ENCODE data around the gene TLL1. TPM values are rescaled to one million over a fixed set of nuclear protein-coding genes. Genes with fewer than 3 reads are reported as not detected.

The TLL1 gene
- total and polyA plus RNA-seq, 2 donors (not counting 3 experiments of a cell fraction or from before 2014, with no cell fraction given) = 0.41 to 1.4 TPM

GRCh38 chr4:165915215-165915614 lies 42.2 kb downstream of the TLL1 start:
- Histone ChIP-seq H3K36me3 (ENCODE audit: control insufficient read depth in 2 of 2, extremely low read depth in 1 of 2, insufficient read depth in 2 of 2, low read length in 2 of 2) (no peaks in the 10 kb centered on the region), H3K4me3 (replicated peaks in 1 of 3; ENCODE audit: insufficient read depth in 1 of 3, low read depth in 1 of 3, low read length in 3 of 3) (no peak overlapping the region), H3K27ac (ENCODE audit: insufficient read depth, low read depth, low read length) (no peak overlapping the region), H3K4me1 (ENCODE audit: control insufficient read depth, extremely low read depth, insufficient read depth, low read length) (no peaks in the 10 kb centered on the region), H3K27me3 (ENCODE audit: control insufficient read depth in 2 of 2, insufficient read depth in 2 of 2, low read length in 2 of 2) (no peaks in the 10 kb centered on the region), H2AFZ (ENCODE audit: low read depth, low read length) (no peak overlapping the region), H3K79me2 (ENCODE audit: control insufficient read depth, insufficient read depth, low read length) (no peaks in the 10 kb centered on the region), H3K9me3 (replicated peaks; ENCODE audit: control insufficient read depth, insufficient read depth, low read length) (no peaks in the 10 kb centered on the region), H4K20me1 (replicated peaks; ENCODE audit: control insufficient read depth, extremely low read depth, insufficient read depth, low read length) (no peaks in the 10 kb centered on the region), H3K9me1 (replicated peaks; ENCODE audit: control insufficient read depth, extremely low read depth, insufficient read depth, low read length) (no peaks in the 10 kb centered on the region), H3K4me2 (ENCODE audit: insufficient read depth, low read length) (no peak overlapping the region), H3K9ac (replicated peaks; ENCODE audit: extremely low read depth, insufficient read depth, low read length) (no peak overlapping the region)
- ChIA-PET CTCF (interaction anchor here (0.7 to 2.3 kb wide), 4 partner anchors 9 to 422 kb away, joined by 3 to 7 read pairs (median 3); no protein-coding TSS in a partner anchor), POLR2A (no interaction called here)
- no peak for TF ChIP-seq MYC (IDR thresholded peaks at IDR 0.05; ENCODE audit: low read depth, low read length)
- no peak for TF ChIP-seq EZH2 (IDR thresholded peaks at IDR 0.05; ENCODE audit: borderline replicate concordance, low read depth, low read length, severe bottlenecking)
- no peak for TF ChIP-seq FOS (IDR thresholded peaks at IDR 0.05; ENCODE audit: borderline replicate concordance, insufficient read depth, low read length)
- no peak for TF ChIP-seq POLR2AphosphoS5 (IDR thresholded peaks at IDR 0.05; ENCODE audit: insufficient read depth, low read depth, low read length)
- TF ChIP-seq MAX (IDR thresholded peaks at IDR 0.05; ENCODE audit: insufficient read depth, insufficient read length) = no peak
- TF ChIP-seq GATA2 (IDR thresholded peaks at IDR 0.05; ENCODE audit: insufficient read depth, insufficient read length, low read depth, low read length) = no peak
- no peak for TF ChIP-seq JUN (IDR thresholded peaks at IDR 0.05; ENCODE audit: borderline replicate concordance, insufficient read depth, insufficient read length, low read depth)
- TF ChIP-seq CTCF (IDR thresholded peaks at IDR 0.05; ENCODE audit: extremely low read depth in 1 of 2, insufficient read depth in 1 of 2, low read depth in 1 of 2, low read length in 2 of 2) = no peak
- no peak for TF ChIP-seq POLR2A (IDR thresholded peaks at IDR 0.05; ENCODE audit: low read depth, low read length)
- intact Hi-C loops (cut with micrococcal nuclease) = no loop called here
- no TSS peak for BruUV-seq (replicated peaks)
- dilution Hi-C loops (cut with MboI; ENCODE audit: extremely low pct_ligation_motif_present, low sequenced_read_pairs) = no loop called here
- FAIRE-seq = no peak
- no peak for DNase-seq (ENCODE audit: low read depth, low spot score)

Measured in endothelial cell of umbilical vein (primary cell).